ENCODE measurements around the gene USF1. TPM values are rescaled to one million over a fixed set of nuclear protein-coding genes. Genes with fewer than 3 reads are reported as not detected.
A peak's percentile ranks its signal among the peaks of the same experiment; 100 is the strongest.

The USF1 gene
- total RNA-seq, 6 donors from 2014 or later, result 78.2 to 151 (median 84.2) TPM

DNA sequence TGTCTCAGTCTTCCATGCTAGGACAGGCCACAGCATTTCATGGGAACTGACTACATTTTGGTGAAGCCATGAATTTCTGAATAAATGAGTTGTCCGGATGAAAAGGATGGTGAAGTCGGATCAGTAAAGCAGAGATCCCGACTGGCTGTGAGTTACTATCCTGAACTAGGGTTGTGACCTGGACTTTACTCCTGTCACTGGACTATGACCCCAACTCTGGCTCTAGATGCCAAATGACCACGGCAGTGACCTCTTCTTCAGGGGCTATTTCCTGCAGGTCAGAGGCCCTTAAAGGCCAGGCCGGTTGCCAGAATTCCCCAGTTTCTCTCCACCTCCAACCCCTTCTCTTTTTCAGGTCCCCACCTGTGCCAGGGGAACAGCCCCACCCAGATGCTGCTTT is 45.3 kb upstream of the USF1 start:
- H3K27me3 ChIP-seq, result no peaks in the 10 kb centered on the region
- DNase-seq (no peak), ATAC-seq (ENCODE audit: low FRiP score in 2 of 2) (no peak)
- peaks cover 0 to 33% (median 19%) of the 10 kb centered on the region in 4 donors for H3K4me1 ChIP-seq
- H3K27ac ChIP-seq, result no peak overlapping the region
- H3K36me3 ChIP-seq, result no peaks in the 10 kb centered on the region
- WGBS, 2 donors, result 90 to 91% methylated on average over 5 of the region's 5 CpGs
- no peak for TF ChIP-seq POLR2AphosphoS5 (IDR thresholded peaks at IDR 0.05)
- TF ChIP-seq, protein P1, sequence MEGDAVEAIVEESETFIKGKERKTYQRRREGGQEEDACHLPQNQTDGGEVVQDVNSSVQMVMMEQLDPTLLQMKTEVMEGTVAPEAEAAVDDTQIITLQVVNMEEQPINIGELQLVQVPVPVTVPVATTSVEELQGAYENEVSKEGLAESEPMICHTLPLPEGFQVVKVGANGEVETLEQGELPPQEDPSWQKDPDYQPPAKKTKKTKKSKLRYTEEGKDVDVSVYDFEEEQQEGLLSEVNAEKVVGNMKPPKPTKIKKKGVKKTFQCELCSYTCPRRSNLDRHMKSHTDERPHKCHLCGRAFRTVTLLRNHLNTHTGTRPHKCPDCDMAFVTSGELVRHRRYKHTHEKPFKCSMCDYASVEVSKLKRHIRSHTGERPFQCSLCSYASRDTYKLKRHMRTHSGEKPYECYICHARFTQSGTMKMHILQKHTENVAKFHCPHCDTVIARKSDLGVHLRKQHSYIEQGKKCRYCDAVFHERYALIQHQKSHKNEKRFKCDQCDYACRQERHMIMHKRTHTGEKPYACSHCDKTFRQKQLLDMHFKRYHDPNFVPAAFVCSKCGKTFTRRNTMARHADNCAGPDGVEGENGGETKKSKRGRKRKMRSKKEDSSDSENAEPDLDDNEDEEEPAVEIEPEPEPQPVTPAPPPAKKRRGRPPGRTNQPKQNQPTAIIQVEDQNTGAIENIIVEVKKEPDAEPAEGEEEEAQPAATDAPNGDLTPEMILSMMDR (IDR thresholded peaks at IDR 0.05), result no peak
- TF ChIP-seq POLR2A (IDR thresholded peaks at IDR 0.05), result no peak
- no peak for TF ChIP-seq EP300 (IDR thresholded peaks at IDR 0.05)
- no peak overlapping the region for H3K4me3 ChIP-seq
- no peaks in the 10 kb centered on the region for H3K9me3 ChIP-seq

DNA sequence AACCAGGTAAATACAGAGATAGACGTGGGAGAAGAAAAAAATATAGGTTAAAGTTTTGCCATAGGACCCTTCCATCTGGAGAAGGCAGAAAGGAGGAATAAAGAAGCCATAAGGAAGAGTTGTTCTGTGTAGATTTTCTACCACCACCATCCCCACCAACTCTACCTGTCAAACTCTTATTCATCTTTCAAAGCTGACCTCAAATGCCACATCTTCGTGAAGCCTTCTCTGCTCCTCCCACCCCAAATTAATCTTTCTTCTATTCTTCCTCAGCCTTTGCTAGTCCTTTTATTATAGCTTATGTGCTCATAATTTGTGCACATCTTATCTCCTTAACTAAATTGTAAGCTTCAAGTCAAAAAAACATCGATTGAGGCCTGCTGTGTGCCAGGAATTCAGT is 44.8 kb upstream of the USF1 start:
- TF ChIP-seq POLR2AphosphoS5 (IDR thresholded peaks at IDR 0.05), result no peak
- no peak for TF ChIP-seq EP300 (IDR thresholded peaks at IDR 0.05)
- no peak for TF ChIP-seq POLR2A (IDR thresholded peaks at IDR 0.05)
- TF ChIP-seq, protein P1 (IDR thresholded peaks at IDR 0.05), result no peak
- Histone ChIP-seq H3K27me3 (no peaks in the 10 kb centered on the region), H3K27ac (no peak overlapping the region), H3K4me1 (peaks cover 0 to 37% (median 20%) of the 10 kb centered on the region in 4 donors), H3K9me3 (no peaks in the 10 kb centered on the region), H3K4me3 (no peak overlapping the region), H3K36me3 (no peaks in the 10 kb centered on the region)
- 79 to 90% methylated on average over 3 of the region's 3 CpGs for WGBS, 2 donors
- no peak for ATAC-seq (ENCODE audit: low FRiP score in 2 of 2)
- DNase-seq, result no peak

DNA sequence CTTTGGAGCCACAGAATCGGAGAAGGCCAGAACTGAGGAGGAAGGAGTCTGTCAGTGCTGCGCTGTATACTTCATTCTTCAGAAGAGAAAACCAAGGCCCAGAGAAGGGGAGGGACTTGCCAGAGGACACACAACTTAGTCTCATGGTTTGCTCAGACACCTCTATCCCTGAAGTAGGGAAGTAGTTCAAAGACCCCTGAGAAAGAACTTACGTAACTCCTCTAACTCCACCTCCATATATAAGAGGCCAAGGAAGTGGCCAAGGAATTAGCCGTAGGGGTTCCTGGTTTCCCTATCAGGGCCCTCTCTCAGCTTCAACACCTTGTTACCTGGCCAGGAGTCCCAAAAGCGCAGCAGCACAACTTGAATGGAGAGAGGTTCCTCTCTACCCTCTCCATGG is 44.2 kb upstream of the USF1 start:
- no peak for DNase-seq
- H3K9me3 ChIP-seq, result no peaks in the 10 kb centered on the region
- no peaks in the 10 kb centered on the region for H3K36me3 ChIP-seq
- H3K27me3 ChIP-seq, result no peaks in the 10 kb centered on the region
- no peak for ATAC-seq (ENCODE audit: low FRiP score in 2 of 2)
- peak overlapping the region; percentile 55 to 82 (median 76) for H3K27ac ChIP-seq
- 76 to 80% methylated on average over 5 of the region's 5 CpGs for WGBS, 2 donors
- peaks cover 0 to 44% (median 23%) of the 10 kb centered on the region in 4 donors for H3K4me1 ChIP-seq
- TF ChIP-seq, protein P1 (IDR thresholded peaks at IDR 0.05), result no peak
- TF ChIP-seq EP300 (IDR thresholded peaks at IDR 0.05) (no peak), POLR2AphosphoS5 (IDR thresholded peaks at IDR 0.05) (no peak), POLR2A (IDR thresholded peaks at IDR 0.05) (no peak)
- peak overlapping the region in 2 of 4 donors; percentile 37 to 50 for H3K4me3 ChIP-seq

DNA sequence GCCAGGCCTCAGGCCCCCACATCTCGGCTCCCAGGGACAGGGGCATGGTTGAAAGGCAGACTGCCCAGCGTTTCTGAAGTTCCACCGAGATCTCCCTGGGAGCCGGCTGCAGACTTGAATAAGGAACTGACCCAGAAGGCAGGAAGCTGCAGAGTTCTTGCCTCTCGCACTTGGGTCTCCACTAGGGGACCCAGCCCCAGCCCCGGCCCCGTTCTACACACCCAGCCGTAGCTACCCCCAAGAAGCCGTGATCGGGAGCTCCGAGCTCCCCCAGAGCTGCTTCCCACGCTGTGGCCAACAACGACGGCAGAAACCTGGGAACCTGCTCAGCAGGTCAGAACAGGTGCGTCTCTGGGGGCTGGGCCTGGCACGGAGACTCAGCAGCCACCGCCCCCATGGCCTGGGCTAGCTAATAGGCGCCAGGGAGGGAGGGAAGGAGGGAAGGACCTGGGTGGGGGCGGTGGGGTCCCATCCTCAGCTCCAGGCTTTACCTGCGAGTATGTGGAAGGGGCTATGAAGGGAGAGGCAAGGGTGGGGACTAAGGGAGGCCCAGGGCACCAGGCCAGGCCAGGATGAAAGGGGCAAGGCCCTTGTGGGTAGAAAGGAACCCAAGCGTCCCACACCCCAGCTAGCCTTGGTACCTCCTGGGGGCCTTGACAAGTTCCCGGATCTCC is 43.6 kb upstream of the USF1 start, which contains the start of gene NECTIN4:
NECTIN4 (minus strand) TSS at position 308 of the 674 bp plus-strand sequence; CDS start at position 46, 262 bp downstream.
- ATAC-seq (ENCODE audit: low FRiP score in 2 of 2), result peak; percentile 32 to 87
- H3K27me3 ChIP-seq, result no peaks in the 10 kb centered on the region
- DNase-seq, result peak; percentile 75 to 85
- H3K4me3 ChIP-seq, result peak within 1 kb of the TSS in 3 of 4 donors; percentile 37 to 50 (median 37)
- TF ChIP-seq POLR2A (IDR thresholded peaks at IDR 0.05) (peak in 1 of 4 donors; percentile 65), EP300 (IDR thresholded peaks at IDR 0.05) (peak in 1 of 4 donors; percentile 61), POLR2AphosphoS5 (IDR thresholded peaks at IDR 0.05) (peak; percentile 46 to 76)
- TF ChIP-seq, protein P1 (IDR thresholded peaks at IDR 0.05), result no peak
- H3K36me3 ChIP-seq, result no peaks in the 10 kb centered on the region
- H3K4me1 ChIP-seq, result peaks cover 2 to 50% (median 28%) of the 10 kb centered on the region in 4 donors
- H3K27ac ChIP-seq, result peak within 1 kb of the TSS; percentile 55 to 82 (median 76)
- WGBS, 2 donors, result 55 to 81% methylated on average over 7 to 20 of the region's 22 CpGs
- H3K9me3 ChIP-seq, result no peaks in the 10 kb centered on the region
